Measurements from ENCODE around the gene PLEKHA3.
"Not testable (repeated sequence)": the region's sequence is repeated elsewhere in the genome, so short reads cannot be mapped to it uniquely, and the experiment has no call there.

PLEKHA3 gene

GRCh38 chr2:178479275-178479616 is 1.0 kb upstream of the PLEKHA3 start:
- DNase-seq: no peak

- DNase-seq: no peak
Observed at GRCh38 chr2:178479758-178480226, 465 bp upstream of the PLEKHA3 start.

- DNase-seq: no peak
Observed at GRCh38 chr2:178482437-178482836, 2.2 kb downstream of the PLEKHA3 start.

- DNase-seq: no peak
Observed at GRCh38 chr2:178484245-178485041, 4.2 kb downstream of the PLEKHA3 start.

- no peak for DNase-seq
Observed at GRCh38 chr2:178485356-178485755, 5.1 kb downstream of the PLEKHA3 start.

- no peak for DNase-seq
Observed at GRCh38 chr2:178491612-178492011, 11.4 kb downstream of the PLEKHA3 start.

- no peak for DNase-seq
Observed at GRCh38 chr2:178496049-178496448, 15.8 kb downstream of the PLEKHA3 start.

GRCh38 chr2:178498137-178498536 is 17.9 kb downstream of the PLEKHA3 start:
- no peak for DNase-seq

GRCh38 chr2:178499640-178500039 is 19.4 kb downstream of the PLEKHA3 start:
- no peak for DNase-seq

- no peak for DNase-seq
Observed at GRCh38 chr2:178502751-178503150, 22.5 kb downstream of the PLEKHA3 start.

- no peak for DNase-seq
Observed at GRCh38 chr2:178506101-178506500, 25.8 kb downstream of the PLEKHA3 start.

GRCh38 chr2:178506524-178506923 is 26.3 kb downstream of the PLEKHA3 start:
- no peak for DNase-seq

- DNase-seq: no peak
Observed at GRCh38 chr2:178506949-178507348, 26.7 kb downstream of the PLEKHA3 start.

GRCh38 chr2:178508646-178509045 is 28.4 kb downstream of the PLEKHA3 start:
- DNase-seq: no peak

- no peak for DNase-seq
Observed at GRCh38 chr2:178510384-178510783, 30.1 kb downstream of the PLEKHA3 start.

GRCh38 chr2:178512484-178512883 is 32.2 kb downstream of the PLEKHA3 start:
- no peak for DNase-seq

- DNase-seq: no peak
Observed at GRCh38 chr2:178513876-178514275, 33.6 kb downstream of the PLEKHA3 start.

GRCh38 chr2:178514664-178515063 is 34.4 kb downstream of the PLEKHA3 start:
- peak; percentile 30 for DNase-seq

- no peak for DNase-seq
Observed at GRCh38 chr2:178517496-178517895, 37.2 kb downstream of the PLEKHA3 start.

- no peak for DNase-seq
Observed at GRCh38 chr2:178521304-178522150, 41.3 kb downstream of the PLEKHA3 start.

GRCh38 chr2:178522950-178523595 is 42.8 kb downstream of the PLEKHA3 start:
- DNase-seq: peak; percentile 88

- no peak for DNase-seq
Observed at GRCh38 chr2:178523596-178524134, 43.4 kb downstream of the PLEKHA3 start.

- not testable (repeated sequence) for DNase-seq
Observed at GRCh38 chr2:178525010-178525409, 44.8 kb downstream of the PLEKHA3 start.

Measured in CD4-positive, alpha-beta T cell treated with Interleukin-21 for 1 hour (primary cell).